ENCODE measurements around the gene MAPK11. TPM values are rescaled to one million over a fixed set of nuclear protein-coding genes. Genes with fewer than 3 reads are reported as not detected.
A peak's percentile ranks its signal among the peaks of the same experiment; 100 is the strongest.

MAPK11 gene
- total RNA-seq, 2 donors from 2014 or later, result 3.7 to 4.0 TPM

DNA sequence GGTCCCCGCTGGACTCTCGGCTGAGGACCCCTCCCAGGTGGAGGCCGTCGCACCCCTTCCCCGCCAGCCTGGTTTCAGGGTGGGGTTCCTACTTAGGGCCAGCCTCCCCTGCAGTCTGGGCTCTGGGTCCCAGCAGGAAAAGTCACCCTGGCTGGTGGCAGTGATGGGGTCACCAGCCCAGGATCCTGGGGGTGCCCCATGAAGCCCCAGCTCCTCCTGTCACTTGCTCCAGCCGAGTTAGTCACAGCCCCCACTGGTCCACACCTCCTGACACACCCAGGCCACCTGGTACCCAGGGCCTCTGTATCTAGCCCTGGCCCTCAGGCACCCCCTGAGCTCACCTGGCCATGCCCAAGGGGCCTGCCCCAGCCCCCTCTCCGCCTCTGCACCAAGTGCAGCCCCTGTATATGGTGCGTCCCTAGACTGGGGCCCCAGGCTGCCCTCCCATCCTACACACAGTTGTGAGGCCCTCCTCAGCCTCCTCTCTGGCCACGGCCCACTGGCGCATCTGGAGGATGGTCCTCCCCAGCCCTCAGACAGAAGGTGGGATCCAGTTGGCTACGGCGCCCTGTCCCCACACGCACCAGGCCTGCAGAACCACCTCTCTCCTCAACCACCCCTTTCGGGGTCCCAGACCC, 30.6 kb upstream of the MAPK11 start:
- peaks cover 0 to 100% of the 10 kb centered on the region in 2 donors for H3K4me1 ChIP-seq
- no peak for DNase-seq (ENCODE audit: low spot score)
- peak overlapping the region in 1 of 2 donors; percentile 50 for H3K4me3 ChIP-seq
- TF ChIP-seq, protein P1, sequence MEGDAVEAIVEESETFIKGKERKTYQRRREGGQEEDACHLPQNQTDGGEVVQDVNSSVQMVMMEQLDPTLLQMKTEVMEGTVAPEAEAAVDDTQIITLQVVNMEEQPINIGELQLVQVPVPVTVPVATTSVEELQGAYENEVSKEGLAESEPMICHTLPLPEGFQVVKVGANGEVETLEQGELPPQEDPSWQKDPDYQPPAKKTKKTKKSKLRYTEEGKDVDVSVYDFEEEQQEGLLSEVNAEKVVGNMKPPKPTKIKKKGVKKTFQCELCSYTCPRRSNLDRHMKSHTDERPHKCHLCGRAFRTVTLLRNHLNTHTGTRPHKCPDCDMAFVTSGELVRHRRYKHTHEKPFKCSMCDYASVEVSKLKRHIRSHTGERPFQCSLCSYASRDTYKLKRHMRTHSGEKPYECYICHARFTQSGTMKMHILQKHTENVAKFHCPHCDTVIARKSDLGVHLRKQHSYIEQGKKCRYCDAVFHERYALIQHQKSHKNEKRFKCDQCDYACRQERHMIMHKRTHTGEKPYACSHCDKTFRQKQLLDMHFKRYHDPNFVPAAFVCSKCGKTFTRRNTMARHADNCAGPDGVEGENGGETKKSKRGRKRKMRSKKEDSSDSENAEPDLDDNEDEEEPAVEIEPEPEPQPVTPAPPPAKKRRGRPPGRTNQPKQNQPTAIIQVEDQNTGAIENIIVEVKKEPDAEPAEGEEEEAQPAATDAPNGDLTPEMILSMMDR (IDR thresholded peaks at IDR 0.05), result no peak
- H3K9me3 ChIP-seq, result no peaks in the 10 kb centered on the region
- no peaks in the 10 kb centered on the region for H3K36me3 ChIP-seq
- peak overlapping the region; percentile 91 to 93 for H3K27ac ChIP-seq
- H3K27me3 ChIP-seq, result no peaks in the 10 kb centered on the region

DNA sequence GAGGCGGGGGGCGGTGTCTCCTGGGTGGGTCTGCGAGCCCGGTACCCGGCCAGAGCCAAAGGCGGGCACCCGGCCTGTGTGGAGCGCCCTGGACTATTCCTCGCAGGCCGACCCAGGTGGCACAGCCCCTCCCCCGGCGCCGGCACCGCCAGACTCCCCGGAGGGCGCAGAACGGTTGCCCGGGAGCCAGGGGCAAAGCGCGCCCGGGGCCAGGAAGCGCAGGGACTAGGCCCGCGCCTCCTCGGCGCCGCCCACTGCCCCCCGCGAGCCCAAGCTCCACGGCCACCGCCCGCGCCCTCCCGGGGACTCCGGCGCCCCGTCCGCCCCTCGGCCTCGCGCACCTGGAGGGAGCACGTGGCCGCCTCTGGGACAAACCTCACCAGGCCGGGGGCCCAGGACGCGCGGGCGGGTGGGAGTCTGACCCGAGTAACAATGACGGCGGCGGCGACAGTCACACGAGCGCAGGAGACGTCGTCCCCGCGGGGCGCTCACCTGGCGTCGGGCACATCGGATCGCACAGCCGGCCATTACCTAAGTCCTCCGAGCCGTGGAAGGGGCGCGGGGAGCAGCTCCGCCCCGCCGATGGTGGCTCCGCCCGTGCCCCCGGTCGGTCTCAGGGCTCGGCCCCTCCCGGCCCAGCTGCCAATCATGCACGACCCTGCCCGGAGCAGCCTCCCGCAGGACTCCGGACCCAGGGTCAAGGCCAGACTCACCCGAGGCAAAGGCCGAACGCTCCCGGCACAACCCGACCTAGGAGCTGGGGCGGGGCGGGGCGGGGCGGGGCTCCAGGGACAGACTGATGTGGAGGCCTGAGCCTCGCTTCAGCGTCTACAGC, 29.8 kb upstream of the MAPK11 start:
- TF ChIP-seq, protein P1 (IDR thresholded peaks at IDR 0.05), result no peak
- H3K4me3 ChIP-seq, result peak overlapping the region; percentile 26 to 50
- no peaks in the 10 kb centered on the region for H3K36me3 ChIP-seq
- H3K27ac ChIP-seq, result peak overlapping the region; percentile 91 to 93
- H3K9me3 ChIP-seq, result no peaks in the 10 kb centered on the region
- H3K27me3 ChIP-seq, result no peaks in the 10 kb centered on the region
- H3K4me1 ChIP-seq, result peaks cover 0 to 95% of the 10 kb centered on the region in 2 donors
- no peak for DNase-seq (ENCODE audit: low spot score)

DNA sequence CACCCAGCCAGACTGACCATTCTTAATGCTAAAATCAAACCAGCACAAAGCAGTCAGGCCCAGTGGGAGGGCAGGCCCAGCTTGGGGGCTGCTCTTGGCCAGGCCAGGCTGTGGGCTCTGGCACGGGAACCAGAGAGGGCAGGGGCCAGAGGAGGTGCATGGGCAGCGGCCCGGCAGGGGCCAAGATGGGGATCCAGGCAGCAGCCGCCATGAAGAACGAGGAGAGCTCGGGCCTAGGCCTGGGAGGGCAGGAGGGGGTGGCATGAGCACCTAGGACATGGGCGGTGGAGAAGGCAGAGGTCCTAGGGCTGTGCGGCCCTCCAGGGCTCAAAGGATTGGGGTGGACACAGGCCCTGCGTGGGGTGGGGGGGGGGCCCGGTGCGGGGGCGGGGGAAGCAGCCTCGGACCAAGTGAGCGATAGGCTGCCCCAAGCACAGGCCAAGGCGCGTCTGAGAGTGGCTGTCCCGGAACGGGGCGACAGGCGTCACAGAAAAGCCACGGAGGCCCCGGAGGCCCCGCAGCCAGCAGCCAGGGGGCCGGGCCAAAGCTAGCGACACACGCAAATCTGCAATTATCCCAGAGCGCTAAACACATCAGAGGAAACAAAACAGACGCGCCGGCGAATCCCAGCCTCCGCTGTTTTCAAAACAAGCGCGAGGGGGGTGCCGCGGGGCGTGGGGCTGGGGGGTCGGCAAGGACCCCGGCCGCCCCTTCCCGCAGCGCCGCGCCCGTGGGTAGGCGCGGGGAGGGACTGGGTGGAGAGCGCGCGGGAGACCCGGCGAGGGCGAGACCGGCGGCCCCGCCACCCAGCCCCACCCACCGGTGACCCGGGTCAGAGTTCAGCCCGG, 29.0 kb upstream of the MAPK11 start:
- Histone ChIP-seq H3K4me1 (peaks cover 0 to 95% of the 10 kb centered on the region in 2 donors), H3K9me3 (no peaks in the 10 kb centered on the region), H3K4me3 (peak overlapping the region; percentile 26 to 50), H3K27me3 (no peaks in the 10 kb centered on the region), H3K27ac (peak overlapping the region; percentile 91 to 93), H3K36me3 (no peaks in the 10 kb centered on the region)
- no peak for DNase-seq (ENCODE audit: low spot score)
- TF ChIP-seq, protein P1 (IDR thresholded peaks at IDR 0.05), result peak in 1 of 2 donors; percentile 27

GRCh38 chr22:50298266-50298637, 28.1 kb upstream of the MAPK11 start:
- Histone ChIP-seq H3K9me3 (no peaks in the 10 kb centered on the region), H3K4me1 (peaks cover 0 to 95% of the 10 kb centered on the region in 2 donors), H3K4me3 (no peak overlapping the region), H3K36me3 (no peaks in the 10 kb centered on the region), H3K27me3 (no peaks in the 10 kb centered on the region), H3K27ac (peak overlapping the region; percentile 91 to 93)
- TF ChIP-seq, protein P1 (IDR thresholded peaks at IDR 0.05), result no peak
- DNase-seq (ENCODE audit: low spot score), result no peak

DNA sequence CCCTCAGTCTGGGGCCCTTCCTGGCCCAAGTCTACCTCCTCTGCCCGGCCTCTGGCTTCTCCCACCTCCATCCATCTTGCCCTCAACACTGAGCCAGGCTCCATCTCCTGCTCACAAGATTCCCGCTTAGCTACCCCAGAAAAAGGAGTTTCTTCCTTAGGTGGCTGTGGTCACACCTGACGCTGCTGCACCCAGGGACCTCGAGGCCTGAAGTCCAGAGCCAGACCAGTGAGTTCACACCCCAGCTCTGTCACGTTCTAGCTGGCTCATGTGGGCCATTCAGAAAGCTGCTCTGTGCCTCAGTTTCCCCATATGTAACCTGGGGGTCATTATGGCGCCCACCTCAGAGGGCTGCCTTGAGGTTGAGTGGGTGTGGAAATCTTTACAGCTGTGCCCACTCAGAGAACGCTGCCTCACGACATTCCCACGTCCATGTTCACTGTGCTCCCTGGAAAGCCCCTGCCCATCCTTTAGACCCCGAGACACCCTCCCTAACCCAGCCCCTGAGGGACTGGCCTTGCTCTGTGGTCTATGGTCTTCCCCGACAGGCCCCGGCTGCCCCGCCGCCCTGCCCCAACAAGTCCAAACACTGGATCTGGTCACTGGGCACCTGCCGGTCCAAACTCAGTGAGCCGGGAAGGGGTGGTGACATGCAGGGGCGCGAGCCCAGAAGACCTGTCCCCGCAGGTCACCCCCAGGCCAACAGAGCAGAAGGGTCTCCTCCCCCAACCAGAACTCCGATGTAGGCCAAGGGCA, 27.5 kb upstream of the MAPK11 start:
- peaks cover 0 to 95% of the 10 kb centered on the region in 2 donors for H3K4me1 ChIP-seq
- no peaks in the 10 kb centered on the region for H3K36me3 ChIP-seq
- H3K27me3 ChIP-seq, result no peaks in the 10 kb centered on the region
- H3K27ac ChIP-seq, result peak overlapping the region; percentile 91 to 93
- H3K9me3 ChIP-seq, result no peaks in the 10 kb centered on the region
- TF ChIP-seq, protein P1 (IDR thresholded peaks at IDR 0.05), result no peak
- no peak for DNase-seq (ENCODE audit: low spot score)
- no peak overlapping the region for H3K4me3 ChIP-seq

All from right atrium auricular region (tissue), 2 donors.